Fibroblast of lung (primary cell): ENCODE data around the gene GRK6. TPM values are rescaled to one million over a fixed set of nuclear protein-coding genes. Genes with fewer than 3 reads are reported as not detected.

Source experiments
- DNase-seq, 2 donors: peaks; one replicate each; pipeline versions ENCODE4 v3.0.0 to v3.0.0-alpha.2; 2010; ENCODE audit warnings: low read depth in 2 of 2
- H2AFZ ChIP-seq: 2 replicates; pipeline ENCODE4 v1.5.1; 2012; ENCODE audit warnings: low read length, control low read depth, inconsistent platforms
- H3K27ac ChIP-seq: 2 replicates; pipeline ENCODE4 v1.5.1; 2011; ENCODE audit warnings: low read length, control low read depth; ENCODE audit not compliant: insufficient read depth
- H3K27me3 ChIP-seq: 2 replicates; pipeline ENCODE4 v1.5.1; 2011; ENCODE audit warnings: mild to moderate bottlenecking, low read length; ENCODE audit not compliant: control insufficient read depth, insufficient read depth
- H3K36me3 ChIP-seq: 2 replicates; pipeline ENCODE4 v1.5.1; 2011; ENCODE audit warnings: low read length; ENCODE audit not compliant: control insufficient read depth, insufficient read depth
- H3K4me1 ChIP-seq: 2 replicates; pipeline ENCODE4 v1.5.1; 2011; ENCODE audit warnings: low read length; ENCODE audit not compliant: control insufficient read depth, insufficient read depth; ENCODE audit errors: extremely low read depth
- H3K4me2 ChIP-seq: 2 replicates; pipeline ENCODE4 v1.5.1; 2011; ENCODE audit warnings: low read length, control low read depth; ENCODE audit not compliant: insufficient read depth; ENCODE audit errors: extremely low read depth
- H3K4me3 ChIP-seq, 4 experiments: fragments of 200-600 bp in 1 of 4; sonication (generic) in 1 of 4; replicated peaks in 1 of 4; 2 replicates each; pipeline ENCODE4 v1.5.1; 2011 to 2016; ENCODE audit warnings: low read length in 4 of 4, low read depth in 3 of 4, mild to moderate bottlenecking in 3 of 4, control low read depth in 2 of 4, inconsistent platforms in 1 of 4, mixed read lengths in 1 of 4; ENCODE audit not compliant: insufficient read depth in 1 of 4; ENCODE audit errors: control extremely low read depth in 1 of 4
- H3K79me2 ChIP-seq: 2 replicates; pipeline ENCODE4 v1.5.1; 2012; ENCODE audit warnings: mild to moderate bottlenecking, low read length, inconsistent platforms; ENCODE audit not compliant: control insufficient read depth, insufficient read depth
- H3K9ac ChIP-seq: 2 replicates; pipeline ENCODE4 v1.5.1; 2011; ENCODE audit warnings: mild to moderate bottlenecking, low read length, control low read depth; ENCODE audit not compliant: insufficient read depth
- H3K9me3 ChIP-seq: 2 replicates; pipeline ENCODE4 v1.5.1; 2012; ENCODE audit warnings: low read depth, low read length; ENCODE audit not compliant: control insufficient read depth, insufficient read depth
- H4K20me1 ChIP-seq: 2 replicates; pipeline ENCODE4 v1.5.1; 2011; ENCODE audit warnings: low read length; ENCODE audit not compliant: control insufficient read depth, insufficient read depth; ENCODE audit errors: extremely low read depth
- EZH2 ChIP-seq: IDR thresholded peaks from 2 replicates; pipeline ENCODE4 v1.5.1; 2012; ENCODE audit warnings: low read length, control low read depth, mild to moderate bottlenecking; ENCODE audit errors: missing control alignments
- polyA plus RNA-seq, 2 donors: library from polyadenylated mRNA; depleted of rRNA in 1 of 2; stranded (reverse) in 1 of 2; unstranded in 1 of 2; fragments of >200 nt; gene quantifications; 2 replicates each; pipeline ENCODE4 v1.2.1, GENCODE V29; 2011 to 2012; ENCODE audit warnings: missing spikeins in 1 of 2
- total RNA-seq: library from RNA; depleted of rRNA; stranded (reverse); fragments of >200 nt; gene quantifications from 2 replicates; pipeline ENCODE4 v1.2.1, GENCODE V29; 2014
- TF ChIP-seq, protein P1 (sequence below), 2 donors: IDR thresholded peaks in 1 of 2; conservative IDR thresholded peaks in 1 of 2; 1 replicate in 1 of 2; 2 replicates in 1 of 2; pipeline ENCODE4 v1.5.1; 2011 to 2012; ENCODE audit warnings: low read length in 2 of 2, control low read depth in 1 of 2, inconsistent platforms in 1 of 2, low read depth in 1 of 2, mild to moderate bottlenecking in 1 of 2

Gene GRK6
- total and polyA plus RNA-seq, 2 donors (not counting 1 experiment from before 2014, with no cell fraction given), result 15.0 to 15.8 TPM

DNA sequence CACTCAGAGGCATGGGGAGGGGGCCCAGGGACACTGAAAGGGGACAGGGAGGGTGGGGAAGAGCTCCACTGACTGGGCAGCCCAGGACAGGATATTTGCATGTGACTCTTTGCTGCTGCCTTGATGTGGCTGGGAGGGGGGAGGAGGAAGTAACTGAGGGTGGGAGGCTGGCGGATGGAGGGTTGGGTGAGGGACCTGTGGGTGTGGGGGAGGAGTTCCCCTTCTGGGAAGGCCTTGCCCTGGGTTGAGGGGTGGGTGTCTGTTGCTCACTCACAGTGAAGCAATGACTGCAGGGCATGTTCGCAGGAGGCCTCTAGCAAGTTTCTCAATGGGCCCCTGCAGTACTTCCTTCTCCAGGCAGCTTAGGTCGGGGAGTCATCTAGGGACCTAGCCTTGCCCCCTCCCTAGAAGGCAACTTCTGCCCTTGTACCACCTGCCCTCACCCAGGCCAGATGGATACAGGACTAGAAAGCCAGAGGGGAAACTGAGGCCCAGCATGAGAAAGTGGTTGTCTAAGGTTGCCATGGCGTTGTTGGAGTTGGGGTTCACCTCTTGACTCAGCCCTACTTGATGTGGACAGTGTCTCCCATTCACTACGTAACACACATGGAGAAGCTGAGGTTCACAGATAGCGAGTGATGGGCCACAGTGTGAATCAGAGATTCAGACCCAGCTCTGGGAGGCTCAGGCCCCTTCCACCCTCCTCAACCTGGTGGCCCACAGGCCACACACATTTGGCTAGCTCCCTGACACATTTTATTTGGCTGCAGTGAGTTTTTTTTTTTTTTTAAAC is 3.0 kb downstream of the GRK6 start:
- Histone ChIP-seq H2AFZ (no peak overlapping the region), H3K4me3 (no peak overlapping the region), H3K4me1 (peaks cover 12% of the 10 kb centered on the region), H3K9ac (no peak overlapping the region), H3K27me3 (no peaks in the 10 kb centered on the region), H3K27ac (no peak overlapping the region), H4K20me1 (no peaks in the 10 kb centered on the region), H3K36me3 (peaks cover 26% of the 10 kb centered on the region), H3K79me2 (peaks cover 21% of the 10 kb centered on the region), H3K9me3 (no peaks in the 10 kb centered on the region), H3K4me2 (no peak overlapping the region)
- DNase-seq, result no peak
- TF ChIP-seq EZH2, result no peak
- TF ChIP-seq, protein P1, sequence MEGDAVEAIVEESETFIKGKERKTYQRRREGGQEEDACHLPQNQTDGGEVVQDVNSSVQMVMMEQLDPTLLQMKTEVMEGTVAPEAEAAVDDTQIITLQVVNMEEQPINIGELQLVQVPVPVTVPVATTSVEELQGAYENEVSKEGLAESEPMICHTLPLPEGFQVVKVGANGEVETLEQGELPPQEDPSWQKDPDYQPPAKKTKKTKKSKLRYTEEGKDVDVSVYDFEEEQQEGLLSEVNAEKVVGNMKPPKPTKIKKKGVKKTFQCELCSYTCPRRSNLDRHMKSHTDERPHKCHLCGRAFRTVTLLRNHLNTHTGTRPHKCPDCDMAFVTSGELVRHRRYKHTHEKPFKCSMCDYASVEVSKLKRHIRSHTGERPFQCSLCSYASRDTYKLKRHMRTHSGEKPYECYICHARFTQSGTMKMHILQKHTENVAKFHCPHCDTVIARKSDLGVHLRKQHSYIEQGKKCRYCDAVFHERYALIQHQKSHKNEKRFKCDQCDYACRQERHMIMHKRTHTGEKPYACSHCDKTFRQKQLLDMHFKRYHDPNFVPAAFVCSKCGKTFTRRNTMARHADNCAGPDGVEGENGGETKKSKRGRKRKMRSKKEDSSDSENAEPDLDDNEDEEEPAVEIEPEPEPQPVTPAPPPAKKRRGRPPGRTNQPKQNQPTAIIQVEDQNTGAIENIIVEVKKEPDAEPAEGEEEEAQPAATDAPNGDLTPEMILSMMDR (conservative IDR thresholded peaks at IDR 0.05 in 1 of 2, IDR thresholded peaks at IDR 0.05 in 1 of 2; ENCODE audit: low read depth in 1 of 2, low read length in 2 of 2), result no peak

DNA sequence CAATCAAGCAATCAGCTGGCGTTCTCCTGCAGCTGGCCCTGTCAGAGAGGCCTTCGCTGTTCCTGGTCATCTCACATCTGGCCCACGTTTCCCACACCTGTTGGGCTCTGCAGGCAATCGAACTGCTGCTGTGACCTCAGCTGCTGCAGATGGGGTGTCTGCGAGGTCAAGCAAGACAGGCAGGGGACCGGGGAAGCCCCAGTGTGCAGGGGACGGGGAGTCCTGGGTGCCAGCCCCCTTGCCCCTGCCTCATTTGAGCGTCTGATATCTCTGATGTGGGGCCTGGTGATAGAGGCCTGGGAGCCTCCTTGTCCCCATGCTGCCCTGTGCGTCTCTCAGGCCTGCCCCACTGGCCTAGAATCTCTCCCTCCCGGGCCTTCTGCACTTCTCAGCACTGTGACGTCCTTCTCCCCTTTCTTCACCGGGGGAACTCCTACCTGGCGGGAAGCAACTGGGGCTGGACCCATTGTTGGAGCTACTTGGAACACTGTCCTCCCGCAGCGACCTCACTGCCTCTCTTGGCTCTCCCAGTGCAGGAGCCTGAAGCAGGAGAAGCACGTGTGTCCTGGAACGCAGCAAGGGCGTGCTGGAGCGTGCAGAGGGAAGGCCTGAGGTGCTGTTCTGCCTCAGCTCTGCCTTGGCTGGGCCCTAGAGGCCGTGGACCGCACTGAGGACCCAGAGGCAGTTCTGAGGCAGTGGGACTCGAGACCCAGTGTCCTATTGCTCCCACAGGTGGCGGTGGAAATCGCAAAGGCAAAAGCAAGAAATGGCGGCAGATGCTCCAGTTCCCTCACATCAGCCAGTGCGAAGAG is 3.9 kb downstream of the GRK6 start:
- H2AFZ ChIP-seq, result no peak overlapping the region
- no peak overlapping the region for H3K9ac ChIP-seq
- H3K4me1 ChIP-seq, result peaks cover 12% of the 10 kb centered on the region
- H3K4me2 ChIP-seq, result no peak overlapping the region
- no peak for DNase-seq
- H3K36me3 ChIP-seq, result peaks cover 29% of the 10 kb centered on the region
- H3K79me2 ChIP-seq, result peaks cover 21% of the 10 kb centered on the region
- H3K4me3 ChIP-seq, result no peak overlapping the region
- no peaks in the 10 kb centered on the region for H3K9me3 ChIP-seq
- H3K27ac ChIP-seq, result no peak overlapping the region
- TF ChIP-seq, protein P1 (conservative IDR thresholded peaks at IDR 0.05 in 1 of 2, IDR thresholded peaks at IDR 0.05 in 1 of 2; ENCODE audit: low read depth in 1 of 2, low read length in 2 of 2), result no peak
- TF ChIP-seq EZH2, result no peak
- no peaks in the 10 kb centered on the region for H4K20me1 ChIP-seq
- no peaks in the 10 kb centered on the region for H3K27me3 ChIP-seq

DNA sequence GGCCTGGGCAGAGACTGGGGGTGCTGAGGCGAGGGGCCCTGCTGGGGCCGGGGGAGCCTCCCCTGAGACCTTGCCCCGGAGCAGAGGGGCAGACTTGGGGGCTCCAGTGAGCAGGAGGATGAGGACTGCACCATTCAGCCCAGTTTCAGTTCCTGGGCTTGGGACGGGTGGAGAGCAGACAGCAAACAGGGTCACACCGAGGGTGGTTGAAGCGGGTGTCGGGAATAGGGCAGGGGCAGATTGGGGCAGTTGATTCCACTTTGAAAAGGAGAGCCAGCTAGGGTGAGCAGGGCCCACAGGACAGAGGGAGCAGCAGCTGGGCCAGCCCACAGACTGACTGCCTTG is 4.5 kb downstream of the GRK6 start:
- Histone ChIP-seq H3K36me3 (peaks cover 30% of the 10 kb centered on the region), H2AFZ (no peak overlapping the region), H3K27ac (no peak overlapping the region), H3K4me2 (no peak overlapping the region), H3K79me2 (peaks cover 21% of the 10 kb centered on the region), H3K9me3 (no peaks in the 10 kb centered on the region), H3K9ac (no peak overlapping the region), H3K27me3 (no peaks in the 10 kb centered on the region), H4K20me1 (no peaks in the 10 kb centered on the region), H3K4me3 (no peak overlapping the region), H3K4me1 (peaks cover 8% of the 10 kb centered on the region)
- TF ChIP-seq, protein P1 (conservative IDR thresholded peaks at IDR 0.05 in 1 of 2, IDR thresholded peaks at IDR 0.05 in 1 of 2; ENCODE audit: low read depth in 1 of 2, low read length in 2 of 2), result no peak
- no peak for TF ChIP-seq EZH2
- no peak for DNase-seq
